Uterus (tissue), 2 donors: ENCODE data around the gene LMAN2.

ENCODE experiments used
- CTCF ChIP-seq, 4 experiments: fragments of 200-600 bp in 2 of 4; fragments of 450-650 bp in 2 of 4; sonication (generic) in 2 of 4; IDR thresholded peaks; one replicate each; pipeline ENCODE4 v1.5.1; 2016 to 2019; ENCODE audit warnings: antibody characterized with exemption in 4 of 4, mild to moderate bottlenecking in 2 of 4, moderate library complexity in 1 of 4
- POLR2A ChIP-seq, 2 donors: fragments of 450-650 bp; IDR thresholded peaks; one replicate each; pipeline ENCODE4 v1.6.1; 2016; ENCODE audit warnings: antibody characterized with exemption in 2 of 2, mild to moderate bottlenecking in 1 of 2, moderate library complexity in 1 of 2

- no peak for TF ChIP-seq POLR2A (IDR thresholded peaks at IDR 0.05)
- no peak for TF ChIP-seq CTCF (IDR thresholded peaks at IDR 0.05)
Observed at GRCh38 chr5:177329883-177330282, 21.6 kb downstream of the LMAN2 start.
